ENCODE measurements around the gene TRIM4. TPM values are rescaled to one million over a fixed set of nuclear protein-coding genes. Genes with fewer than 3 reads are reported as not detected.

Gene TRIM4, protein sequence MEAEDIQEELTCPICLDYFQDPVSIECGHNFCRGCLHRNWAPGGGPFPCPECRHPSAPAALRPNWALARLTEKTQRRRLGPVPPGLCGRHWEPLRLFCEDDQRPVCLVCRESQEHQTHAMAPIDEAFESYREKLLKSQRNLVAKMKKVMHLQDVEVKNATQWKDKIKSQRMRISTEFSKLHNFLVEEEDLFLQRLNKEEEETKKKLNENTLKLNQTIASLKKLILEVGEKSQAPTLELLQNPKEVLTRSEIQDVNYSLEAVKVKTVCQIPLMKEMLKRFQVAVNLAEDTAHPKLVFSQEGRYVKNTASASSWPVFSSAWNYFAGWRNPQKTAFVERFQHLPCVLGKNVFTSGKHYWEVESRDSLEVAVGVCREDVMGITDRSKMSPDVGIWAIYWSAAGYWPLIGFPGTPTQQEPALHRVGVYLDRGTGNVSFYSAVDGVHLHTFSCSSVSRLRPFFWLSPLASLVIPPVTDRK
- 28.1 TPM for total RNA-seq

DNA sequence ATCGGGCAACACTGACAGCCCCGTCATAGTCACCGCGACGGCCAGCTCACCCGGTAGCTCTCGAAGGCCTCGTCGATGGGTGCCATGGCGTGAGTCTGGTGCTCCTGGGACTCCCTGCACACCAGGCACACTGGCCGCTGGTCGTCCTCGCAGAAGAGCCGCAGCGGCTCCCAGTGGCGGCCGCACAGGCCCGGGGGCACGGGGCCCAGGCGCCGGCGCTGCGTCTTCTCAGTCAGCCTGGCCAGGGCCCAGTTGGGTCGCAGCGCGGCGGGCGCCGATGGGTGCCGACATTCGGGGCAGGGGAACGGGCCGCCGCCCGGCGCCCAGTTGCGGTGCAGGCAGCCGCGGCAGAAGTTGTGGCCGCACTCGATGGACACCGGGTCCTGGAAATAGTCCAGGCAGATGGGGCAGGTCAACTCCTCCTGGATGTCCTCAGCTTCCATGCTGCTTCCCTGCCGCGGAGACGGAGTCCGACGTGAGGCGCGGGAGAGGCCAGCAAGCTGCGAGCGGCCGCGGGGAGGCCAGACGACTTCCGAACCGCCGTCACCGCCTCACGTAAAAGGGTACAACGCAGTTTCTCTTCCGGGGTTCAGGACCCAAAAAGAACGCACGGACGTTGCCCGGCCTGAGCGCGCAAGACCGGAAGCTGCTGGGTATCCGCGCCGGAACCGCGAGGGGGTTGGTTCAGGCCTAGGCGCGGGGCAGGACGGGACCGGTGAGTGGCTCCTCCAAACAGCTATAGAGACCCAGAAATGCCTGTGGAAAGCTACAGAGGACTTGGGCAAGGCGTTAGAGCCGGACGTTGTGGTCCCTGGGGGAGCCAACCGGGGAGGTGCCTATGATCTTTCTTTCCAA lies at the start of gene TRIM4:
TSS of gene TRIM4 (minus strand) at position 572 of the 855 bp plus-strand sequence. CDS start at position 443, 129 bp downstream.

DNA sequence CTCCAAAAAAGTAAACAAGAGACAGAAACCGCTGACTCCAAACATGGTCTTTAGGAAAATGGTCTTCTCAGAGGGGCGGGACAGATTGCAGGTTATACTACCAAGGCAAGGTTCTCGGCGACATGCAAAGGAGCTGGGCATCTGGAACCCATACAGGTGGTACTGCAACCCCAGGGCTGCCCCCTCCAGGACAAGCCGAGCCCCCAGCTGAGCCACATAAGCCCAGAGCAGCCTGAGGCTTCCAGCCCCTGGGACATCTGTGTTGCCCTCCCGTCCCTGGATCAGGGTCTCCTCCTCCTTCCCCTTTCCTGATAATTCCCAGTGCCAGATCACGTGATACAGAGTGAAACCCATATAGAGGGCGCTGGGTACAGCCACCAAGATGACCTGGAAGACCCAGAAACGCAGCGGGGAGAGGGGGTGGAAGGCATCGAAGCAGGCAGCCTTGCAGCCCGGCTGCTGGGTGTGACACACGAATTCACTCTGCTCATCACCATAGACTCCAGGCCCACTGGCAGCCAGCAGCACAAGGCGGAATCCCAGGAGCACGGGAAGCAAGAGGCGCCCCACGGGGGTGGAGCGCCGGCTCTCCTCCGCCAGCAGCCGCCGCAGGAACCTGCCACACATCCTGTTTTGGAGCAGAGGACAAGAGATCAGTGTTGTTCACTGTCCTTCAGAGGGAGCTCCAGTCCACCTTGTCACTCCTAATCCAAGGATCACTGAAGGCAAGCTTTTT lies 9.8 kb upstream of the TRIM4 start, which contains the start of gene GJC3:
TSS of gene GJC3 (minus strand) at position 627 of the 736 bp plus-strand sequence. CDS start at position 627, 0 bp downstream.

DNA sequence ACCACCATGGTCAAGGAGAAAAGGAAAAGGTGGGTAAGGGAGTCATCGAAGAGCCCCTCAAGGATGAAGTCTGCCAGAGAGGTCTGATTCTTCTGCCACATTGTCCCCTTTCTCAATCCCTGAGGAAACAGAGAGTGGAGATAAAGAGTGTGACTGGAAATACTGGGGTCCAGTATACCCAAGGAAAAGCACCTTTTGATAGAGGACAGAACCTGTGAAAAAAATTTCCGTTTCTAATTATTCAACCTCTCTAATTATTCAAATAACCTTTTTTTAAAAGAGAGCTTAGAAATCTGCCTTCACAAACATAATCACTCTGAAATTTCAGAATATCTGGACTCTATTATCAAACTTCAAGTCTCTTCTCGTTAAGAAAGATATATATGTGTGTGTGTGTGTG lies 42.4 kb downstream of the TRIM4 start, which contains the start of gene OR2AE1:
TSS of gene OR2AE1 (minus strand) at position 101 of the 400 bp plus-strand sequence. CDS start at position 101, 0 bp downstream.

Small RNA genes lying within 50 kb of the gene (small RNA-seq; reads per million reads assigned to genes)
- gene AC011904.1 (ENCODE audit: low replicate concordance) (not detected), gene CYP3A52P (ENCODE audit: low replicate concordance) (not detected), gene RF00019 (ENCODE audit: low replicate concordance) (not detected), gene RF00561 (ENCODE audit: low replicate concordance) (not detected)

Other genes starting within 250 kb of the TRIM4 start
- 1.6 TPM for gene CYP3A5, start 239.5 kb downstream of the TRIM4 start, total RNA-seq
- 0.35 TPM for gene CYP3A7, start 184.3 kb downstream of the TRIM4 start, total RNA-seq
- not detected for gene CYP3A4, start 135.3 kb downstream of the TRIM4 start, total RNA-seq
- not detected for gene CYP3A43, start 91.5 kb downstream of the TRIM4 start, total RNA-seq
- gene OR2AE1, start 42.5 kb downstream of the TRIM4 start, total RNA-seq = not detected
- 0.23 TPM for gene GJC3, start 10.1 kb upstream of the TRIM4 start, total RNA-seq
- gene AZGP1, start 56.5 kb upstream of the TRIM4 start, total RNA-seq = 18.7 TPM
- 56.9 TPM for gene ZKSCAN1, start 96.1 kb upstream of the TRIM4 start, total RNA-seq
- 14.6 TPM for gene ZSCAN21, start 130.2 kb upstream of the TRIM4 start, total RNA-seq
- 36.6 TPM for gene ZNF3, start 162.2 kb upstream of the TRIM4 start, total RNA-seq
- 56.9 TPM for gene COPS6, start 169.4 kb upstream of the TRIM4 start, total RNA-seq
- 77.7 TPM for gene MCM7, start 181.9 kb upstream of the TRIM4 start, total RNA-seq
- gene AP4M1, start 182.1 kb upstream of the TRIM4 start, total RNA-seq = 19.0 TPM
- 54.1 TPM for gene TAF6, start 199.8 kb upstream of the TRIM4 start, total RNA-seq
- gene CNPY4, start 200.1 kb upstream of the TRIM4 start, total RNA-seq = 24.8 TPM
- 4.8 TPM for gene MBLAC1, start 207.4 kb upstream of the TRIM4 start, total RNA-seq
- 83.1 TPM for gene LAMTOR4, start 229.4 kb upstream of the TRIM4 start, total RNA-seq
- 9.9 TPM for gene TRAPPC14, start 239.2 kb upstream of the TRIM4 start, total RNA-seq
- 4.7 TPM for gene GAL3ST4, start 249.1 kb upstream of the TRIM4 start, total RNA-seq